ENCODE data around the gene VDAC1.

Gene VDAC1

GRCh38 chr5:133934311-133934710 lies 70.5 kb downstream of the VDAC1 start:
- H3K9ac ChIP-seq (ENCODE audit: low read depth, low read length): no peak overlapping the region
- H3K4me3 ChIP-seq (ENCODE audit: low read length): no peak overlapping the region
- H3K4me1 ChIP-seq (ENCODE audit: control insufficient read depth, insufficient read depth, low read length): peaks cover 8% of the 10 kb centered on the region
- H3K27me3 ChIP-seq (ENCODE audit: control insufficient read depth, insufficient read depth, low read length): peaks cover 4% of the 10 kb centered on the region
- H3K36me3 ChIP-seq (ENCODE audit: insufficient read depth, low read length): no peaks in the 10 kb centered on the region
- no peak overlapping the region for H3K4me2 ChIP-seq (ENCODE audit: low read length)
- no peaks in the 10 kb centered on the region for H3K9me3 ChIP-seq (replicated peaks; ENCODE audit: low read length)

- Histone ChIP-seq H3K4me2 (ENCODE audit: low read length) (no peak overlapping the region), H3K4me3 (ENCODE audit: low read length) (no peak overlapping the region), H3K27me3 (ENCODE audit: control insufficient read depth, insufficient read depth, low read length) (peaks cover 4% of the 10 kb centered on the region), H3K9ac (ENCODE audit: low read depth, low read length) (no peak overlapping the region), H3K36me3 (ENCODE audit: insufficient read depth, low read length) (no peaks in the 10 kb centered on the region), H3K9me3 (replicated peaks; ENCODE audit: low read length) (no peaks in the 10 kb centered on the region), H3K4me1 (ENCODE audit: control insufficient read depth, insufficient read depth, low read length) (peaks cover 8% of the 10 kb centered on the region)
These were observed 71.0 kb downstream of the VDAC1 start for GRCh38 chr5:133933670-133934295.

GRCh38 chr5:133933169-133933509 lies 71.6 kb downstream of the VDAC1 start:
- Histone ChIP-seq H3K36me3 (ENCODE audit: insufficient read depth, low read length) (no peaks in the 10 kb centered on the region), H3K4me3 (ENCODE audit: low read length) (no peak overlapping the region), H3K27me3 (ENCODE audit: control insufficient read depth, insufficient read depth, low read length) (peaks cover 4% of the 10 kb centered on the region), H3K4me2 (ENCODE audit: low read length) (no peak overlapping the region), H3K9ac (ENCODE audit: low read depth, low read length) (no peak overlapping the region), H3K4me1 (ENCODE audit: control insufficient read depth, insufficient read depth, low read length) (peaks cover 8% of the 10 kb centered on the region), H3K9me3 (replicated peaks; ENCODE audit: low read length) (no peaks in the 10 kb centered on the region)

GRCh38 chr5:133932441-133933168 lies 72.2 kb downstream of the VDAC1 start:
- Histone ChIP-seq H3K9me3 (replicated peaks; ENCODE audit: low read length) (no peaks in the 10 kb centered on the region), H3K9ac (ENCODE audit: low read depth, low read length) (no peak overlapping the region), H3K4me2 (ENCODE audit: low read length) (no peak overlapping the region), H3K27me3 (ENCODE audit: control insufficient read depth, insufficient read depth, low read length) (peaks cover 4% of the 10 kb centered on the region), H3K4me1 (ENCODE audit: control insufficient read depth, insufficient read depth, low read length) (peaks cover 8% of the 10 kb centered on the region), H3K36me3 (ENCODE audit: insufficient read depth, low read length) (no peaks in the 10 kb centered on the region), H3K4me3 (ENCODE audit: low read length) (no peak overlapping the region)

- H3K27me3 ChIP-seq (ENCODE audit: control insufficient read depth, insufficient read depth, low read length): peaks cover 13% of the 10 kb centered on the region
These were observed 73.2 kb downstream of the VDAC1 start for GRCh38 chr5:133931546-133931945.

GRCh38 chr5:133930813-133931090 lies 74.0 kb downstream of the VDAC1 start:
- H3K4me1 ChIP-seq (ENCODE audit: control insufficient read depth, insufficient read depth, low read length): peaks cover 8% of the 10 kb centered on the region
- no peaks in the 10 kb centered on the region for H3K36me3 ChIP-seq (ENCODE audit: insufficient read depth, low read length)
- no peak overlapping the region for H3K9ac ChIP-seq (ENCODE audit: low read depth, low read length)
- H3K4me3 ChIP-seq (ENCODE audit: low read length): no peak overlapping the region
- H3K9me3 ChIP-seq (replicated peaks; ENCODE audit: low read length): no peaks in the 10 kb centered on the region
- peaks cover 17% of the 10 kb centered on the region for H3K27me3 ChIP-seq (ENCODE audit: control insufficient read depth, insufficient read depth, low read length)
- H3K4me2 ChIP-seq (ENCODE audit: low read length): no peak overlapping the region

More at GRCh38 chr5:133931546-133931945, 73.2 kb downstream of the VDAC1 start:
- no peak overlapping the region for H3K4me2 ChIP-seq (ENCODE audit: low read length)
- no peak overlapping the region for H3K9ac ChIP-seq (ENCODE audit: low read depth, low read length)
- no peak overlapping the region for H3K4me3 ChIP-seq (ENCODE audit: low read length)
- no peaks in the 10 kb centered on the region for H3K36me3 ChIP-seq (ENCODE audit: insufficient read depth, low read length)
- no peaks in the 10 kb centered on the region for H3K9me3 ChIP-seq (replicated peaks; ENCODE audit: low read length)
- H3K4me1 ChIP-seq (ENCODE audit: control insufficient read depth, insufficient read depth, low read length): peaks cover 8% of the 10 kb centered on the region

- H3K9ac ChIP-seq (ENCODE audit: low read depth, low read length): no peak overlapping the region
- peaks cover 18% of the 10 kb centered on the region for H3K27me3 ChIP-seq (ENCODE audit: control insufficient read depth, insufficient read depth, low read length)
- peak overlapping the region; percentile 30 for H3K4me2 ChIP-seq (ENCODE audit: low read length)
- H3K36me3 ChIP-seq (ENCODE audit: insufficient read depth, low read length): no peaks in the 10 kb centered on the region
- H3K4me3 ChIP-seq (ENCODE audit: low read length): no peak overlapping the region
- peaks cover 8% of the 10 kb centered on the region for H3K4me1 ChIP-seq (ENCODE audit: control insufficient read depth, insufficient read depth, low read length)
- H3K9me3 ChIP-seq (replicated peaks; ENCODE audit: low read length): no peaks in the 10 kb centered on the region
These were observed 74.5 kb downstream of the VDAC1 start for GRCh38 chr5:133930061-133930812.

- no peak overlapping the region for H3K4me3 ChIP-seq (ENCODE audit: low read length)
- H3K4me2 ChIP-seq (ENCODE audit: low read length): no peak overlapping the region
- H3K9me3 ChIP-seq (replicated peaks; ENCODE audit: low read length): no peaks in the 10 kb centered on the region
- peaks cover 32% of the 10 kb centered on the region for H3K27me3 ChIP-seq (ENCODE audit: control insufficient read depth, insufficient read depth, low read length)
- H3K4me1 ChIP-seq (ENCODE audit: control insufficient read depth, insufficient read depth, low read length): peaks cover 8% of the 10 kb centered on the region
- H3K9ac ChIP-seq (ENCODE audit: low read depth, low read length): no peak overlapping the region
- H3K36me3 ChIP-seq (ENCODE audit: insufficient read depth, low read length): no peaks in the 10 kb centered on the region
These were observed 76.0 kb downstream of the VDAC1 start for GRCh38 chr5:133928587-133929393.

- H3K4me2 ChIP-seq (ENCODE audit: low read length): no peak overlapping the region
- no peak overlapping the region for H3K4me3 ChIP-seq (ENCODE audit: low read length)
- H3K9ac ChIP-seq (ENCODE audit: low read depth, low read length): no peak overlapping the region
- peaks cover 8% of the 10 kb centered on the region for H3K4me1 ChIP-seq (ENCODE audit: control insufficient read depth, insufficient read depth, low read length)
- no peaks in the 10 kb centered on the region for H3K9me3 ChIP-seq (replicated peaks; ENCODE audit: low read length)
- H3K36me3 ChIP-seq (ENCODE audit: insufficient read depth, low read length): no peaks in the 10 kb centered on the region
- peaks cover 31% of the 10 kb centered on the region for H3K27me3 ChIP-seq (ENCODE audit: control insufficient read depth, insufficient read depth, low read length)
These were observed 77.2 kb downstream of the VDAC1 start for GRCh38 chr5:133927300-133928180.

GRCh38 chr5:133926489-133927299 lies 78.1 kb downstream of the VDAC1 start:
- Histone ChIP-seq H3K4me2 (ENCODE audit: low read length) (no peak overlapping the region), H3K4me1 (ENCODE audit: control insufficient read depth, insufficient read depth, low read length) (peaks cover 8% of the 10 kb centered on the region)

More at GRCh38 chr5:133926489-133927299, 78.1 kb downstream of the VDAC1 start:
- Histone ChIP-seq H3K4me3 (ENCODE audit: low read length) (no peak overlapping the region), H3K9me3 (replicated peaks; ENCODE audit: low read length) (no peaks in the 10 kb centered on the region), H3K27me3 (ENCODE audit: control insufficient read depth, insufficient read depth, low read length) (peaks cover 30% of the 10 kb centered on the region), H3K36me3 (ENCODE audit: insufficient read depth, low read length) (no peaks in the 10 kb centered on the region), H3K9ac (ENCODE audit: low read depth, low read length) (no peak overlapping the region)

Data from skeletal muscle satellite cell (primary cell).